ENCODE data around the gene GADL1.

The GADL1 gene

GRCh38 chr3:30682434-30683155 is 211.9 kb downstream of the GADL1 start:
- DNase-seq (ENCODE audit: low read depth in 1 of 2, low spot score in 1 of 2): peak in 1 of 2 experiments; percentile 38
- TF ChIP-seq REST (IDR thresholded peaks at IDR 0.05; ENCODE audit: insufficient replicate concordance, low read depth) (no peak), POLR2AphosphoS5 (IDR thresholded peaks at IDR 0.05; ENCODE audit: low read depth) (no peak), SPI1 (IDR thresholded peaks at IDR 0.05; ENCODE audit: borderline replicate concordance, low read depth) (peak; percentile 82), CTCF (IDR thresholded peaks at IDR 0.05; ENCODE audit: insufficient read depth, low read length) (no peak), GABPA (IDR thresholded peaks at IDR 0.05; ENCODE audit: low read depth) (no peak)
- H3K4me3 ChIP-seq (replicated peaks; ENCODE audit: insufficient read depth, low read length): no peak overlapping the region
- no peaks in the 10 kb centered on the region for H3K27me3 ChIP-seq (ENCODE audit: insufficient read depth, poor library complexity, severe bottlenecking)
- no peak overlapping the region for H3K27ac ChIP-seq (replicated peaks)

GRCh38 chr3:30681649-30682211 is 212.7 kb downstream of the GADL1 start:
- Histone ChIP-seq H3K27me3 (ENCODE audit: insufficient read depth, poor library complexity, severe bottlenecking) (no peaks in the 10 kb centered on the region), H3K4me3 (replicated peaks; ENCODE audit: insufficient read depth, low read length) (no peak overlapping the region), H3K27ac (replicated peaks) (no peak overlapping the region)
- no peak for DNase-seq (ENCODE audit: low read depth in 1 of 2, low spot score in 1 of 2)
- TF ChIP-seq REST (IDR thresholded peaks at IDR 0.05; ENCODE audit: insufficient replicate concordance, low read depth) (no peak), SPI1 (IDR thresholded peaks at IDR 0.05; ENCODE audit: borderline replicate concordance, low read depth) (0 out of 2 replicates have a peak, but pooled peaks have one; percentile 6), POLR2AphosphoS5 (IDR thresholded peaks at IDR 0.05; ENCODE audit: low read depth) (no peak), GABPA (IDR thresholded peaks at IDR 0.05; ENCODE audit: low read depth) (no peak), CTCF (IDR thresholded peaks at IDR 0.05; ENCODE audit: insufficient read depth, low read length) (no peak)

GRCh38 chr3:30680789-30681648 is 213.4 kb downstream of the GADL1 start:
- Histone ChIP-seq H3K27ac (replicated peaks) (no peak overlapping the region), H3K27me3 (ENCODE audit: insufficient read depth, poor library complexity, severe bottlenecking) (no peaks in the 10 kb centered on the region), H3K4me3 (replicated peaks; ENCODE audit: insufficient read depth, low read length) (no peak overlapping the region)
- TF ChIP-seq CTCF (IDR thresholded peaks at IDR 0.05; ENCODE audit: insufficient read depth, low read length) (no peak), POLR2AphosphoS5 (IDR thresholded peaks at IDR 0.05; ENCODE audit: low read depth) (no peak), SPI1 (IDR thresholded peaks at IDR 0.05; ENCODE audit: borderline replicate concordance, low read depth) (no peak), GABPA (IDR thresholded peaks at IDR 0.05; ENCODE audit: low read depth) (no peak), REST (IDR thresholded peaks at IDR 0.05; ENCODE audit: insufficient replicate concordance, low read depth) (no peak)
- no peak for DNase-seq (ENCODE audit: low read depth in 1 of 2, low spot score in 1 of 2)

Data from HL-60 (cell line).